ENCODE results near the gene CHRNB2. TPM values are rescaled to one million over a fixed set of nuclear protein-coding genes. Genes with fewer than 3 reads are reported as not detected.

Gene CHRNB2
- total RNA-seq, 1 experiment from 2014 or later, result 0.21 TPM

DNA sequence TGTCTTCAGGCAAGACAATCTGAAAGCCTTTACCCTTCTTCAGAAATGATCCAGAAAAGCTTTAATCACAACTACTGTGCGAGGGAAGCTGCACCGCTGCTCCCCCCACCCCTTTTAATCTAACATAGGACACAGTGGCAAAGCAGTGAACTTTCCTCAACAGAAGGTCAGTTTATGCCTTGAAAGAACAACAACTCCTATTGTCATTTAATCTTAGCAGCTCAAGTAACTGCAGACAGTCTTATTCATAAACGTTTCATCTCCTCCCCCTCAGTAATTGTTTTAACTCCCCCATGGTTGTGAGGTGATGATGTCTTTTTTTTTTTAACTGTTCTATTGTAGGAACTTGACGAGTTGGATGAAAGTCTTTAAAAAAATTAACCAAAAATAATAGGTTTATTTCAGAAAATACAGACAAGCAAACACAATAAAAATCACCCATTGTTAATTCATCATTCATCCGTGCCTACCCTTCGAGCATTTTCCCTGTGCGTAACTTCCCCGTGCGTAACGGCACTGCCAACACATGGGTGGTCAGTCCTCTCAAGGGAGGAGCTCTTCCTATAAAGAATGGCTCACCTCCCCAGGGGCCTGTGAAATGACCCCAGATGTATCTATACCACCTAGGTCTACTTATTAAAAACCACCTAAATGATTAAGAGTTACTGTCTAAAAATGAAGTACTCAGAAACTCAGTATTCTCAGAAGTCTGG is 43.7 kb downstream of the CHRNB2 start:
- no peaks in the 10 kb centered on the region for H3K9me3 Mint-ChIP-seq (ENCODE audit: unreplicated experiment)
- TF ChIP-seq, protein P1, sequence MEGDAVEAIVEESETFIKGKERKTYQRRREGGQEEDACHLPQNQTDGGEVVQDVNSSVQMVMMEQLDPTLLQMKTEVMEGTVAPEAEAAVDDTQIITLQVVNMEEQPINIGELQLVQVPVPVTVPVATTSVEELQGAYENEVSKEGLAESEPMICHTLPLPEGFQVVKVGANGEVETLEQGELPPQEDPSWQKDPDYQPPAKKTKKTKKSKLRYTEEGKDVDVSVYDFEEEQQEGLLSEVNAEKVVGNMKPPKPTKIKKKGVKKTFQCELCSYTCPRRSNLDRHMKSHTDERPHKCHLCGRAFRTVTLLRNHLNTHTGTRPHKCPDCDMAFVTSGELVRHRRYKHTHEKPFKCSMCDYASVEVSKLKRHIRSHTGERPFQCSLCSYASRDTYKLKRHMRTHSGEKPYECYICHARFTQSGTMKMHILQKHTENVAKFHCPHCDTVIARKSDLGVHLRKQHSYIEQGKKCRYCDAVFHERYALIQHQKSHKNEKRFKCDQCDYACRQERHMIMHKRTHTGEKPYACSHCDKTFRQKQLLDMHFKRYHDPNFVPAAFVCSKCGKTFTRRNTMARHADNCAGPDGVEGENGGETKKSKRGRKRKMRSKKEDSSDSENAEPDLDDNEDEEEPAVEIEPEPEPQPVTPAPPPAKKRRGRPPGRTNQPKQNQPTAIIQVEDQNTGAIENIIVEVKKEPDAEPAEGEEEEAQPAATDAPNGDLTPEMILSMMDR (IDR thresholded peaks at IDR 0.05; ENCODE audit: unreplicated experiment), result no peak
- ChIA-PET CTCF (interaction anchor here (0.6 to 1.9 kb wide), 5 partner anchors 11 to 474 kb away, joined by 3 to 11 read pairs (median 5); no protein-coding TSS in a partner anchor), POLR2A (interaction anchor here (0.6 to 8.6 kb wide), 5 partner anchors 15 to 999 kb away, joined by 3 to 161 read pairs (median 4); partner anchors contain the start of genes MSTO1 and PMVK)
- H3K4me3 Mint-ChIP-seq (ENCODE audit: unreplicated experiment), result no peak overlapping the region
- no peak overlapping the region for H3K27ac Mint-ChIP-seq (ENCODE audit: low read depth, unreplicated experiment)
- peaks cover 19% of the 10 kb centered on the region for H3K36me3 Mint-ChIP-seq (ENCODE audit: insufficient read depth, unreplicated experiment)
- no peaks in the 10 kb centered on the region for H3K27me3 Mint-ChIP-seq (ENCODE audit: insufficient read depth, unreplicated experiment)
- intact Hi-C loops (cut with micrococcal nuclease), result no loop called here
- H3K4me1 Mint-ChIP-seq (ENCODE audit: insufficient read depth, unreplicated experiment), result peaks cover 21% of the 10 kb centered on the region
- DNase-seq (ENCODE audit: unreplicated experiment), result no peak
- no TSS peak for BruUV-seq (replicated peaks)

- no peak overlapping the region for H3K4me3 Mint-ChIP-seq (ENCODE audit: unreplicated experiment)
- H3K4me1 Mint-ChIP-seq (ENCODE audit: insufficient read depth, unreplicated experiment), result peaks cover 11% of the 10 kb centered on the region
- peaks cover 10% of the 10 kb centered on the region for H3K36me3 Mint-ChIP-seq (ENCODE audit: insufficient read depth, unreplicated experiment)
- POLR2A ChIA-PET, result interaction anchor here (1.0 kb wide), 1 partner anchor 13 kb away, joined by 5 read pairs; no protein-coding TSS in a partner anchor
- CTCF ChIA-PET, result no interaction called here
- intact Hi-C loops (cut with micrococcal nuclease), result no loop called here
- no peak for DNase-seq (ENCODE audit: unreplicated experiment)
- no peaks in the 10 kb centered on the region for H3K27me3 Mint-ChIP-seq (ENCODE audit: insufficient read depth, unreplicated experiment)
- TF ChIP-seq, protein P1 (IDR thresholded peaks at IDR 0.05; ENCODE audit: unreplicated experiment), result no peak
- BruUV-seq (replicated peaks), result no TSS peak
- no peaks in the 10 kb centered on the region for H3K9me3 Mint-ChIP-seq (ENCODE audit: unreplicated experiment)
- no peak overlapping the region for H3K27ac Mint-ChIP-seq (ENCODE audit: low read depth, unreplicated experiment)
These were observed 46.7 kb downstream of the CHRNB2 start for GRCh38 chr1:154614247-154614646.

- no peak overlapping the region for H3K27ac Mint-ChIP-seq (ENCODE audit: low read depth, unreplicated experiment)
- no peaks in the 10 kb centered on the region for H3K9me3 Mint-ChIP-seq (ENCODE audit: unreplicated experiment)
- no peak overlapping the region for H3K4me3 Mint-ChIP-seq (ENCODE audit: unreplicated experiment)
- DNase-seq (ENCODE audit: unreplicated experiment), result no peak
- H3K4me1 Mint-ChIP-seq (ENCODE audit: insufficient read depth, unreplicated experiment), result peaks cover 6% of the 10 kb centered on the region
- CTCF ChIA-PET, result interaction anchor here (1.0 kb wide), 1 partner anchor 17 kb away, joined by 4 read pairs; no protein-coding TSS in a partner anchor
- TF ChIP-seq, protein P1 (IDR thresholded peaks at IDR 0.05; ENCODE audit: unreplicated experiment), result no peak
- BruUV-seq (replicated peaks), result no TSS peak
- intact Hi-C loops (cut with micrococcal nuclease), result no loop called here
- H3K27me3 Mint-ChIP-seq (ENCODE audit: insufficient read depth, unreplicated experiment), result no peaks in the 10 kb centered on the region
- peaks cover 10% of the 10 kb centered on the region for H3K36me3 Mint-ChIP-seq (ENCODE audit: insufficient read depth, unreplicated experiment)
- POLR2A ChIA-PET, result interaction anchor here (1.0 to 1.5 kb wide), 2 partner anchors 10 to 13 kb away, joined by 3 to 5 read pairs; no protein-coding TSS in a partner anchor
These were observed 47.3 kb downstream of the CHRNB2 start for GRCh38 chr1:154614901-154615300.

- Mint-ChIP-seq H3K4me1 (ENCODE audit: insufficient read depth, unreplicated experiment) (peaks cover 6% of the 10 kb centered on the region), H3K4me3 (ENCODE audit: unreplicated experiment) (no peak overlapping the region), H3K27me3 (ENCODE audit: insufficient read depth, unreplicated experiment) (no peaks in the 10 kb centered on the region), H3K27ac (ENCODE audit: low read depth, unreplicated experiment) (no peak overlapping the region), H3K36me3 (ENCODE audit: insufficient read depth, unreplicated experiment) (peaks cover 10% of the 10 kb centered on the region), H3K9me3 (ENCODE audit: unreplicated experiment) (no peaks in the 10 kb centered on the region)
- POLR2A ChIA-PET, result interaction anchor here (1.0 to 1.5 kb wide), 2 partner anchors 10 to 13 kb away, joined by 3 to 5 read pairs; no protein-coding TSS in a partner anchor
- no TSS peak for BruUV-seq (replicated peaks)
- CTCF ChIA-PET, result interaction anchor here (1.0 kb wide), 1 partner anchor 16 kb away, joined by 4 read pairs; no protein-coding TSS in a partner anchor
- no peak for DNase-seq (ENCODE audit: unreplicated experiment)
- TF ChIP-seq, protein P1 (IDR thresholded peaks at IDR 0.05; ENCODE audit: unreplicated experiment), result no peak
- intact Hi-C loops (cut with micrococcal nuclease), result no loop called here
These were observed 47.8 kb downstream of the CHRNB2 start for GRCh38 chr1:154615411-154615810.

Measured in MCF 10A (cell line).